Adipocyte (in vitro differentiated cells): ENCODE data around the gene GNPDA1.

ENCODE experiments used
- DNase-seq: peaks from one replicate; pipeline ENCODE4 v3.0.0-alpha.2; 2015; ENCODE audit warnings: low read depth
- H3K27me3 ChIP-seq: replicated peaks from 2 replicates; pipeline ENCODE4 v1.7.0; 2013; ENCODE audit warnings: mild to moderate bottlenecking, low read length, moderate library complexity; ENCODE audit not compliant: control insufficient read depth, insufficient read depth
- H3K36me3 ChIP-seq: 2 replicates; pipeline ENCODE4 v1.7.0; 2013; ENCODE audit warnings: low read length, mild to moderate bottlenecking, moderate library complexity; ENCODE audit not compliant: control insufficient read depth, insufficient read depth, severe bottlenecking
- H3K4me1 ChIP-seq: 2 replicates; pipeline ENCODE4 v1.7.0; 2013; ENCODE audit warnings: mild to moderate bottlenecking, low read length, moderate library complexity; ENCODE audit not compliant: control insufficient read depth, insufficient read depth
- H3K4me3 ChIP-seq: 2 replicates; pipeline ENCODE4 v1.7.0; 2013; ENCODE audit warnings: mild to moderate bottlenecking, low read length, moderate library complexity
- H3K9ac ChIP-seq: 2 replicates; pipeline ENCODE4 v1.7.0; 2013; ENCODE audit warnings: mild to moderate bottlenecking, low read length, moderate library complexity
- H3K9me3 ChIP-seq: 2 replicates; pipeline ENCODE4 v1.7.0; 2013; ENCODE audit warnings: mild to moderate bottlenecking, low read length, moderate library complexity; ENCODE audit not compliant: control insufficient read depth

Gene GNPDA1

DNA sequence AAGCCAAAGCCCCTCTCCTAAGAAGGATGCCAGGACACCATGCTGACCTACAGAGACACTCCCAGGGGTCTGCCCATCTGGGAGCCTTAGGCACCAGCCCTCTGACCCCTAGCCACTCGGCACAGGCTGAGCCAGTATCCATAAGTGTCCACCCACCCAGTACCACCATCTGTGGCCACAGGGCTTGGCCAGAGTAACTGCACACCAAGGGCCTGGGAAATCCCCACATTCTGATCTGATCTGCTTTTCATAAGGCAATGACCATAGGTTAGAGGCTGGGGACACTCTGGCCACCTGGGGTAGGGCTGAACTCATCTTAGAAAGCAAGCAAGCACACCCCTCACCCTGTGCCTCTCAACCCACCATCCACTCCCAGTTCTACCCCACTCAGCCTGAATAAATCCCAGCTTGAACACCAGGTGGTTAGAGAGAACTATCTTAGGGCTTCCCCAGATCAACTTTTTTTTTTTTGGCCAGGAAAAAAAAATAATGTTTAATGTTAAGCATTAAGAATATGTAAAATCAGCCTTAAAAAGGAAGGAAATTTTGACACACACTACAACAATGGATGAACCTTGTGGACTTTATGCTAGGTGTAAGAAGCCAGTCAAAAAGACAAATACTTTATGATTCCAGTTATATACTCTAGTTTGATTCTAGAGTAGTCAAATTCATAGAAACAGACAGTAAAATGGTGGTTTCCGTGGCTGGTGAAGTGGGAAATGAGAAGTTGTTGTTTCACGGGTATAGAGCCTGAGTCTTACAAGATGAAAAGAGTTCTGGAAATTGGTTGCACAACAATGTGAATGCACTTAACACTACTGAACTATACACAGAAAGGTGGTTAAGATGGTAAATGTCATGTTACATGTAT, 6.2 kb downstream of the GNPDA1 start:
- peaks cover 49% of the 10 kb centered on the region for H3K36me3 ChIP-seq
- H3K4me3 ChIP-seq = no peak overlapping the region
- no peak for DNase-seq
- no peaks in the 10 kb centered on the region for H3K9me3 ChIP-seq
- H3K4me1 ChIP-seq = no peaks in the 10 kb centered on the region
- H3K9ac ChIP-seq = no peak overlapping the region
- no peaks in the 10 kb centered on the region for H3K27me3 ChIP-seq

DNA sequence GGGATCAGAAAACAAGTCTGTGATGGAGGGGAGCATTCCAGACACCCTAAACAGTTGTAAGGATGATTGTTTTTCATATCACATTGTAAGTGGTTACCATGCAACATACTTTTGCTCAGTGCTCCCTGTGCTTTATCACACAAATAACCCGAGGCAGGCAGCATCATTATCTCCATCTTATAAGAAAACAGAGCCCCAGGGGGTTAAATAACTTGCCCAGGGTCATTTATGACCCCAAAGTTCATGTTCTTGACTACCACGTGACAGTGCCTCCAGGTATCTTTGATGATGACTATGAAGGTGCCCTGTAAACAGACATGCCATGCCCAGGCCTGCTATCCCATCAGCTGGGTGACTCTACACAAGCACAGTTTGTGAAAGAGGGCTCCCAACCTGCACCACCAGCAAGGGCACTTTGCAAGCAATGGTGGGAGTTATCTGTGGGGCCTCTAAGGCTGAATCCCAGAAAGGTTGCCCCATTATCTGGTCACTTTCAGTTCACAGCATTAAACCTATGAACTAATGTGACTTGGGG, 9.5 kb downstream of the GNPDA1 start:
- Histone ChIP-seq H3K4me1 (no peaks in the 10 kb centered on the region), H3K9me3 (no peaks in the 10 kb centered on the region), H3K9ac (no peak overlapping the region), H3K4me3 (no peak overlapping the region), H3K27me3 (no peaks in the 10 kb centered on the region), H3K36me3 (peaks cover 64% of the 10 kb centered on the region)
- no peak for DNase-seq

DNA sequence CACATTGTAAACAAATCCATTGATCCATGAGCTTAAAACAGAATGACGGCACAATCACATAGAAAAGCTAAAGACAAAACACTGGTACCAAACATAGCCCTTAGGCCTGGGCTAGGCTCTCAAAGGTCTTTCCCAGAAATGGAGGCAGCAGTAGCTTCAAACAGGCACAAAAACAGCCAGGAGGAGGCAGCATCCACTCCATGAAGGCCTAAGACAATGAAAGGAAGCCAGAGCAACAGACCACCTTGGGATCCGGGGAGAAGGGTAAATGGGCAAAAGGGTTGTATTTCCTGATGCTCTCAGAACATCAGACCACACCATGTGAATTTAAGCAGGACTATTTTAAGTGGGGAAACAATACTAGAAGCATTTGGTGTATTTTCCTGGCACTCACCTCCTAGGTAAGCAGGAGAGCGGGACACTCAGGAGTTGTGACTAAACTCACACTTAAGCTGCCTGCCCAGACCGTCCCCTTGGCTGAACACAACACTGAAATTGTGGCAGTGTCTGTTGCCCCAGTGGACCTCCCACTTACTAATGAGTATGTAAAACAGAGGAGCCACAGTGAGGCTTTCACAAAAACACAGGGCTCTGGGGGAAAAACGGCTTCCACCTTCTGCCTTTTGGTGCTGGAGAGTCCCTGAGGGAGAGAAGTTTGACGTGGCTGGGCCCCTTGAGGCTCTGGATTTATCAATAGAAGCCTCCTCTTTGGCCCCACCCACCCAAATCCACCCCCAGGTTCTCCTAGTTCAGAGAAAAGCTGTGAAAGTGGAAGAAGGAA, 11.9 kb downstream of the GNPDA1 start:
- H3K9ac ChIP-seq = peak overlapping the region; percentile 15
- peak; percentile 13 for DNase-seq
- peaks cover 75% of the 10 kb centered on the region for H3K36me3 ChIP-seq
- no peak overlapping the region for H3K4me3 ChIP-seq
- H3K4me1 ChIP-seq = no peaks in the 10 kb centered on the region
- no peaks in the 10 kb centered on the region for H3K27me3 ChIP-seq
- H3K9me3 ChIP-seq = no peaks in the 10 kb centered on the region

DNA sequence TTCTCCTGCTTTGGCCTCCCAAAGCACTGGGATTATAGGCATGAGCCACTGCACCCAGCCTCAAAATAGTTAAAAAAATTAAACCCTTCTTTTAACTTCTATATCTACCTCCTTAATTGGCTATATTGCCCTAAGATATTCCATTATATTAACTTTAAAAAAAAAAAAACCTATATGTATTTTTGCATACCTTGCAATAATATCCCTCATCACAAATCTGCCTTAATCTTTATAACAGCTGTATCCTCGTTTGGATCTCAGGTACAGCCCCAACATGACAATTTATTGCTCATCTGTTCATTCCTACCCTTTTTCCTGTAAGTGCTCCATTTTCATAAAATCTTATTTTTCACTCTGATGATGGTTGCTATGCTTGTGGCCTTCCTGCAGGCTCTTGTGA, 12.7 kb downstream of the GNPDA1 start:
- Histone ChIP-seq H3K9me3 (no peaks in the 10 kb centered on the region), H3K36me3 (peaks cover 69% of the 10 kb centered on the region), H3K4me3 (no peak overlapping the region), H3K4me1 (peaks cover under 1% of the 10 kb centered on the region), H3K9ac (no peak overlapping the region), H3K27me3 (no peaks in the 10 kb centered on the region)
- DNase-seq = no peak

DNA sequence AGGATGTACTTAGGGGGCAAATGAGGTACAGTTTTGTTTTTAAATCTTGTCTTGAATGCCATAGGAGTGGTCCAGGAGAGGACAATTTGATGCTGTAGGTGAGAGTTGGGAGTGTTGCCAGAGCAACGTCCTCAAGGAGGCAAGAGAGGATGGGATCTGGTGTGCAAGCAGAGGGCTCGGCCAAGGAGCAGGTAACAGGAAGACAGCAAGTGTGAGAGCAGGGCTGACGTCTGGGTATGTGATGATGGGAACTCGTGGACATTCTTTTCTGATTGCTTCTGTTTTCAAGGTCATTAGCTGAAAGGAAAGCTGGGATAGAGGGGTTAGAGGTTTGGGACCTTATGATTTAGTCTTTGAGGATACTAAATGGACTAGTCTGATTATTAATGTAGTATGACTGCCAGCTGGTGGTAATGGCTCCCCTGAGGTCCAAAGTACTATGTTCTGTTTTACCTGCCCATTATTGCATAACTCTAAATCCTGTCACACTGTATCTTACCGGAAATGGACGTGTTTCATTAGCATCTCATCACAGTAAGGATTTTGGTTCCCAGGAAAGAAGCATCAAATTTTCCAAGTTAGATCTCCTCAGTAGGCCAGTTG, 15.4 kb downstream of the GNPDA1 start:
- Histone ChIP-seq H3K9me3 (no peaks in the 10 kb centered on the region), H3K9ac (no peak overlapping the region), H3K4me3 (no peak overlapping the region), H3K4me1 (peaks cover 15% of the 10 kb centered on the region), H3K27me3 (no peaks in the 10 kb centered on the region), H3K36me3 (peaks cover 60% of the 10 kb centered on the region)
- no peak for DNase-seq

- Histone ChIP-seq H3K4me3 (no peak overlapping the region), H3K9me3 (no peaks in the 10 kb centered on the region), H3K36me3 (peaks cover 48% of the 10 kb centered on the region), H3K27me3 (no peaks in the 10 kb centered on the region), H3K9ac (no peak overlapping the region), H3K4me1 (peaks cover 15% of the 10 kb centered on the region)
- no peak for DNase-seq
Measured at GRCh38 chr5:141995656-141996055, 17.2 kb downstream of the GNPDA1 start.

GRCh38 chr5:141994511-141995136, 18.2 kb downstream of the GNPDA1 start:
- H3K4me1 ChIP-seq = peaks cover 15% of the 10 kb centered on the region
- H3K4me3 ChIP-seq = no peak overlapping the region
- H3K36me3 ChIP-seq = peaks cover 47% of the 10 kb centered on the region

DNA sequence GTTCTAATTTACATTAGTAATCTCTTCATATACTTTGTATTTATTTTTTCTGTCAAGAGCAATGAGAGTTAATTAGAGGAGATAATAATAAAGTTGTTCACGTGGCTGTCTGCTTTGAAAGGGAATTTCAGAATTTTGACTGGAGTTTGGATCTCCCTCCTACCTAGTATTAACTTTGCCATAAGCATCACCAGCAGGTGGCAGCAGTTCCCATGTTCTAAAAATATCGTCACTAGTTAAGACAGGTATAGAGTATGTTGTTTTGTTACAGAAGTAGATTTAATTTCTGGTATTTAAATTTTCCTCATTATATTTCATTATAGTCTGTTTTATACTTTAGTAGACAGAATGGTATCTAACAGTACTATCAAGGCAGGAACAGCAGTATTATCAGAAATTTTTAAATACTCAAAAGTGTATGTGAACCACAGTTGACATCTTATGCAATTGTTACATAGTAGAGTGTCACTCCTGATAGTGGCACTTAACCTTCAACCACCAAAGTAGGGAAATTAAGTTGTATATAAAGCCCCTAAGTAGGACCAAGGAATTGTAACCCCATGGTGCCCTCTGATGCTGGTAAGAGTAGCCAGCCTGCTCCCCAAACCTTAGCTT, 20.4 kb downstream of the GNPDA1 start:
- H3K36me3 ChIP-seq = peaks cover 51% of the 10 kb centered on the region
- DNase-seq = peak; percentile 85

More at GRCh38 chr5:141994511-141995136, 18.2 kb downstream of the GNPDA1 start:
- H3K9me3 ChIP-seq = no peaks in the 10 kb centered on the region
- no peak overlapping the region for H3K9ac ChIP-seq
- no peak for DNase-seq
- no peaks in the 10 kb centered on the region for H3K27me3 ChIP-seq

GRCh38 chr5:141989720-141990119, 23.1 kb downstream of the GNPDA1 start:
- no peak overlapping the region for H3K4me3 ChIP-seq
- no peaks in the 10 kb centered on the region for H3K27me3 ChIP-seq
- H3K9ac ChIP-seq = no peak overlapping the region
- DNase-seq = no peak
- no peaks in the 10 kb centered on the region for H3K9me3 ChIP-seq
- peaks cover 17% of the 10 kb centered on the region for H3K4me1 ChIP-seq
- peaks cover 70% of the 10 kb centered on the region for H3K36me3 ChIP-seq

More for the DNA sequence above, 20.4 kb downstream of the GNPDA1 start:
- H3K27me3 ChIP-seq = no peaks in the 10 kb centered on the region
- H3K4me1 ChIP-seq = peaks cover 18% of the 10 kb centered on the region
- H3K4me3 ChIP-seq = no peak overlapping the region
- no peaks in the 10 kb centered on the region for H3K9me3 ChIP-seq
- no peak overlapping the region for H3K9ac ChIP-seq

GRCh38 chr5:141986072-141986471, 26.8 kb downstream of the GNPDA1 start:
- H3K4me1 ChIP-seq = peaks cover 8% of the 10 kb centered on the region
- H3K4me3 ChIP-seq = no peak overlapping the region
- DNase-seq = no peak

More at GRCh38 chr5:141986072-141986471, 26.8 kb downstream of the GNPDA1 start:
- Histone ChIP-seq H3K9ac (no peak overlapping the region), H3K36me3 (peaks cover 85% of the 10 kb centered on the region), H3K27me3 (no peaks in the 10 kb centered on the region), H3K9me3 (no peaks in the 10 kb centered on the region)
